Neural progenitor cell (in vitro differentiated cells): ENCODE measurements around the gene TYK2.

Source experiments
- EZH2 ChIP-seq: fragments of 200-600 bp; sonication (generic); IDR thresholded peaks from 2 replicates; pipeline ENCODE4 v1.6.1; 2017; ENCODE audit warnings: antibody characterized with exemption, mild to moderate bottlenecking, moderate library complexity
- TF ChIP-seq, protein P1 (sequence below): fragments of 200-600 bp; sonication (generic); IDR thresholded peaks from 2 replicates; pipeline ENCODE4 v1.5.1; 2017; ENCODE audit warnings: antibody characterized with exemption, mild to moderate bottlenecking

DNA sequence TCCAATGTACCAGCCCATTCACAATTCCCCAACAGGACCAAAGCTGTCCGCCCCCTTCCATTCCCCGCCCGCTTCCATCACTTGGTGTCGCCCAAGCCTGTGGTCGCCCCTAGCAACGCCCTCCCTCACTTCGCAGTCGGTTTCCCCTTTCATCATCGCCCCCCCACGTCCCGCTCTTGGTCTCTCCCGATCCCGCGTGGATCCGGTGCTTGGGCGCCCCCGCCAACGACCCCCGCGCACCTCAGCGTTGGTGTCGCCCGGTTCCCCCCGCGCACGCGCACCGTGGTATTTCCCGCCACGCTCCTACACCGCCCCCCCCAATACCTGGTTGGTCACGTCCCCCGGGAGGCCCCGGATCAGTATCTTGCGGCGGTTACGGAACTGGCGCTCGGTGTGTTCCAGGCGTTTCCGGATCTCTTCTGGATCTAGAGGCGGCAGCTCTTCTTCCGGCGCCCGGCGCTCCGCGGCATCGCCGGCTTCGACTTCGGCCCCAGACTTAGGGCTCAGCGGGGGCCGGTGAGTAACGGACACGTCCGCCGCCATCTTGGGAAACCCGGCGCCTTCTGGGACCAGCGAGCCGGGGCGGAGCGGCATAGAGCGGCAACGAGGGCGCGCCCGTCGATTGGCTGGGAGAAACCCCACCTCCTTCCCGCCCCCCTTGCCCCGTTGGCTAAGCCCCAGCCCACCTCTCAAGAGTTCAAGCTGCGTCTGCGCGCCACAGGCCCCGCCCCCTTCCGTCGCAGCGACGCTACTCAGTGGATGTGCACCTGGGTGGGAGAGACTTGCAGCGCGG, 47.2 kb downstream of the TYK2 start, which contains the start of gene RAVER1:
- TF ChIP-seq EZH2 = no peak
- TF ChIP-seq, protein P1, sequence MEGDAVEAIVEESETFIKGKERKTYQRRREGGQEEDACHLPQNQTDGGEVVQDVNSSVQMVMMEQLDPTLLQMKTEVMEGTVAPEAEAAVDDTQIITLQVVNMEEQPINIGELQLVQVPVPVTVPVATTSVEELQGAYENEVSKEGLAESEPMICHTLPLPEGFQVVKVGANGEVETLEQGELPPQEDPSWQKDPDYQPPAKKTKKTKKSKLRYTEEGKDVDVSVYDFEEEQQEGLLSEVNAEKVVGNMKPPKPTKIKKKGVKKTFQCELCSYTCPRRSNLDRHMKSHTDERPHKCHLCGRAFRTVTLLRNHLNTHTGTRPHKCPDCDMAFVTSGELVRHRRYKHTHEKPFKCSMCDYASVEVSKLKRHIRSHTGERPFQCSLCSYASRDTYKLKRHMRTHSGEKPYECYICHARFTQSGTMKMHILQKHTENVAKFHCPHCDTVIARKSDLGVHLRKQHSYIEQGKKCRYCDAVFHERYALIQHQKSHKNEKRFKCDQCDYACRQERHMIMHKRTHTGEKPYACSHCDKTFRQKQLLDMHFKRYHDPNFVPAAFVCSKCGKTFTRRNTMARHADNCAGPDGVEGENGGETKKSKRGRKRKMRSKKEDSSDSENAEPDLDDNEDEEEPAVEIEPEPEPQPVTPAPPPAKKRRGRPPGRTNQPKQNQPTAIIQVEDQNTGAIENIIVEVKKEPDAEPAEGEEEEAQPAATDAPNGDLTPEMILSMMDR = no peak
